ENCODE measurements around the gene KIAA0753. TPM values are rescaled to one million over a fixed set of nuclear protein-coding genes. Genes with fewer than 3 reads are reported as not detected.

The KIAA0753 gene
- total and polyA plus RNA-seq, 9 of the 15 experiments (the other 6 are each of a cell fraction or from before 2014, with no cell fraction given): 2.0 to 9.0 (median 6.9) TPM

DNA sequence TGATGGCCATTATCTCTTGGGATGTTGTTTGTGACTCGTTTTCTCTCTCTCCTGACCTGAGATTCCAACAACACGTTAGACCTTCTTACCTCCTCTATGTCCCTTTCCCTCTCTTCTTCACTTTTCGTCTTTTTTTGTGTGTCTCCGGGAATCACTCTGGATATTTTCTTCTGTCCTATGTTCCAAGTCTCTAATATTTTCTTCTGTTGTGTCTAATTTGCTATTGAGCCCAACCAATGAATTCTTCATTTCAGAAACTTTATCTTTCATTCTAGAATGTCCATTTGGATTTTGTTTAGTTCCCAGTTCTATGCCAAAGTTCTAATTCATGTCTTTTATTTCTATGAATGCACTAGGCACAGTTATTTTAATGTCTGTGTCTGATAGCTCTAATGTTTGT, 57.1 kb downstream of the KIAA0753 start:
- no peaks in the 10 kb centered on the region for H3K27me3 ChIP-seq (ENCODE audit: control insufficient read depth in 2 of 2, insufficient read depth in 2 of 2, low read length in 2 of 2)
- H3K9me1 ChIP-seq (ENCODE audit: control insufficient read depth, insufficient read depth, low read length): no peaks in the 10 kb centered on the region
- DNase-seq (ENCODE audit: extremely low read depth in 1 of 4, low spot score in 3 of 4) (no peak), FAIRE-seq (no peak), ATAC-seq (no peak)
- CTCF ChIA-PET (ENCODE audit: low intra/inter-chr PET ratio): no interaction called here
- no peaks in the 10 kb centered on the region for H3K4me1 ChIP-seq (replicated peaks in 1 of 2; ENCODE audit: control insufficient read depth in 2 of 2, insufficient read depth in 2 of 2, low read length in 2 of 2)
- no peaks in the 10 kb centered on the region for H4K20me1 ChIP-seq (replicated peaks; ENCODE audit: control insufficient read depth, insufficient read depth, low read length)
- no peak overlapping the region for H3K4me3 ChIP-seq
- no peak overlapping the region for H2AFZ ChIP-seq (ENCODE audit: low read depth, low read length)
- 96% methylated on average over 4 of the region's 4 CpGs for WGBS (ENCODE audit: insufficient coverage, low coverage, missing lambda C conversion rate)
- POLR2A ChIA-PET: no interaction called here
- H3K36me3 ChIP-seq (ENCODE audit: control insufficient read depth, insufficient read depth, low read length): peaks cover 34% of the 10 kb centered on the region
- TF ChIP-seq CGGBP1 (CRISPR knock-in tag; IDR thresholded peaks at IDR 0.05): no peak
- no peak for TF ChIP-seq SMAD4 (CRISPR knock-in tag; conservative IDR thresholded peaks at IDR 0.05)
- no peak for TF ChIP-seq ZNF639 (CRISPR knock-in tag; conservative IDR thresholded peaks at IDR 0.05 in 1 of 2, IDR thresholded peaks at IDR 0.05 in 1 of 2)
- TF ChIP-seq ZNF280A (IDR thresholded peaks at IDR 0.05; ENCODE audit: low read depth, partially characterized antibody): no peak
- TF ChIP-seq SMARCA4 (IDR thresholded peaks at IDR 0.05): no peak
- TF ChIP-seq MED1 (CRISPR knock-in tag; IDR thresholded peaks at IDR 0.05; ENCODE audit: borderline replicate concordance): no peak
- no peak for TF ChIP-seq CREB5 (CRISPR knock-in tag; IDR thresholded peaks at IDR 0.05)
- no peak for TF ChIP-seq THRB (CRISPR knock-in tag; conservative IDR thresholded peaks at IDR 0.05)
- no peak for TF ChIP-seq TFAM (CRISPR knock-in tag; conservative IDR thresholded peaks at IDR 0.05)
- no peak for TF ChIP-seq GABPA (tag; conservative IDR thresholded peaks at IDR 0.05; ENCODE audit: low read depth)
- TF ChIP-seq ZNF174 (CRISPR knock-in tag; IDR thresholded peaks at IDR 0.05): no peak
- no peak for TF ChIP-seq DACH1 (IDR thresholded peaks at IDR 0.05; ENCODE audit: partially characterized antibody)
- intact Hi-C loops (cut with micrococcal nuclease) (no loop called here), in situ Hi-C loops (cut with MboI) (no loop called here)
- H3K27ac ChIP-seq (ENCODE audit: extremely low read depth, low read depth, low read length): no peak overlapping the region
- no peak overlapping the region for H3K4me2 ChIP-seq (ENCODE audit: insufficient read depth, low read length)
- BruUV-seq (replicated peaks): no TSS peak
- H3K9ac ChIP-seq (ENCODE audit: insufficient read depth in 1 of 2, low read depth in 2 of 2, low read length in 2 of 2): no peak overlapping the region
- H3K9me3 ChIP-seq (replicated peaks; ENCODE audit: control insufficient read depth, insufficient read depth, low read depth, low read length): no peaks in the 10 kb centered on the region
- H3K79me2 ChIP-seq (ENCODE audit: control insufficient read depth, insufficient read depth, low read length): no peaks in the 10 kb centered on the region

Data from K562 (cell line).